Measurements from ENCODE around the gene DYNC1I2.
"Not testable (repeated sequence)": the region's sequence is repeated elsewhere in the genome, so short reads cannot be mapped to it uniquely, and the experiment has no call there.

Gene DYNC1I2

DNA sequence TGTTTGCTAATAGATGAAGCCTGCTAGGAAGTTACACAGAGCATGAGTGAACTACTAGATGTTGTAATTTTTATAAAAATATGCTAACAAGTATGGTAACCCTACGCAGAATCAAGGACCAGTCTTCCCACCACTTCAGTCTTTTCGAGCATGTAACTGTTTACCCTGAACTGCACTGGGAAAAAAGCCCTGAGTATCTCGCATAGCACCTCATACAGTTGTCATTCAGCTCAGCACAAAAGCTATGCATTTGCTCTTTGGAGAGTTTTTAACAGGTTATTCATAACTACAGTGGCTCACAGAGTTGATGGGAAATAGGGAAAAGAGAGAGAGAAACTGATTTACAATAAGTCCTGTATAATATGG lies 42.7 kb downstream of the DYNC1I2 start:
- ATAC-seq (replicated peaks) (no peak), DNase-seq (no peak)
- no peaks in the 10 kb centered on the region for H3K9me3 Mint-ChIP-seq
- H3K27me3 Mint-ChIP-seq, result no peaks in the 10 kb centered on the region
- no peak overlapping the region for H3K27ac Mint-ChIP-seq
- no peaks in the 10 kb centered on the region for H3K4me1 Mint-ChIP-seq
- H3K36me3 Mint-ChIP-seq, result peaks cover 40 to 63% of the 10 kb centered on the region in 2 donors
- no peak overlapping the region for H3K4me3 Mint-ChIP-seq

DNA sequence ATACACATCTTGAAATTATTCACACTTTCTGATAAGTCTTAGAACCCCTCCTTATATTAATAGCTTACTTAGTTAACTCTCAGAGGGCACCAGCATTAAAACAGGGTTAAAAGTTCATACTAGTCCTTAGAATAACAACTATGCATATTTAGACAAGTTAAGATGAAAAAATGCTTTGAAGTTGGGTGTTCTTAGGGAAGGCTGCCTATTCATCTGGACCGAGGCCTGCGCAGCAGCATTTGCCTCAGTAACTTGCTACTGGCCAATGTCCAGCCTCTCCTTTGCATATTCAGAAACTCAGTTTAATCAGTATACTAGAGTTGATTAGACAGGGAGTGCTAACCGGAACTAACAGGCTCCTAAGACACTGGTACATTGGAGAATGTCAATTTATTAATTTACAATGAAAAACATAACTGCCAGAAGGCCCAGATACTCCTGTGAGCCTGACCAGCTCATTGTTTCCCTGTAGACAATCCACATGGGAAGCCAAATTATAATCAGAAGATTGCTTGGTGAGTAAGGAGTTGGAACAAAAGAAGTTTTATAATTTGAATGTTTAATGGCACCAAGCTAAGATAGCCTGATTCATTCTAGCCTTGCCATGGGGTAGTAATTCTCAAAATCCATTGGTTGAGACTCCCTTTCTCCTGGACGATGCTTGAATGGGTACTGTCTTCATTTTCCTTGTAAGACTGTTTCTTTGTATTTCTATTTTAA lies 48.9 kb downstream of the DYNC1I2 start:
- H3K27ac Mint-ChIP-seq, result no peak overlapping the region
- no peak for DNase-seq
- H3K4me3 Mint-ChIP-seq, result no peak overlapping the region
- peaks cover 50 to 79% of the 10 kb centered on the region in 2 donors for H3K36me3 Mint-ChIP-seq
- H3K27me3 Mint-ChIP-seq, result no peaks in the 10 kb centered on the region
- peaks cover 4 to 14% of the 10 kb centered on the region in 2 donors for H3K4me1 Mint-ChIP-seq
- no peak for ATAC-seq (replicated peaks)
- peaks cover 0 to 2% of the 10 kb centered on the region in 2 donors for H3K9me3 Mint-ChIP-seq

DNA sequence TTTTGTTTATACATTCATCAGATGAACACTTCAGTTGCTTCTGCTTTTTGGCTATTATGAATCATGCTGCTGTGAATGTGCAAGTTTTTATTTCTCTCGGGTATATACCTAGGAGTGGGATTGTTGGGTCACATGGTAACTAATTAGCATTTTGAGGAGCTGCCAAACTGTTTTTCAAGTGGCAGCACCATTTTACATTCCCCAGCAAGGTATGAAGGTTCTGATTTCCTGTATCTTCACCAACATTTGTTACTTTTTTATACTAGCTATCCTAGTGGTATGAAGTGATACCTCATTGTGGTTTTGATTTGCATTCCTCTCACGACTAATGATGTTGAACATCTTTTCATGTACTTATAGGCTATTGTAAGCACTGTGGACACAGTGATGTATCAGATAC lies 53.9 kb downstream of the DYNC1I2 start:
- Mint-ChIP-seq H3K4me3 (no peak overlapping the region), H3K27ac (no peak overlapping the region), H3K9me3 (peaks cover 0 to 2% of the 10 kb centered on the region in 2 donors), H3K36me3 (peaks cover 38 to 68% of the 10 kb centered on the region in 2 donors), H3K27me3 (no peaks in the 10 kb centered on the region), H3K4me1 (peaks cover 14 to 38% of the 10 kb centered on the region in 2 donors)
- ATAC-seq (replicated peaks), result peak; percentile 83 to 86
- DNase-seq, result no peak

- H3K4me3 Mint-ChIP-seq, result no peak overlapping the region
Measured at GRCh38 chr2:171742760-171743159, 55.5 kb downstream of the DYNC1I2 start.

DNA sequence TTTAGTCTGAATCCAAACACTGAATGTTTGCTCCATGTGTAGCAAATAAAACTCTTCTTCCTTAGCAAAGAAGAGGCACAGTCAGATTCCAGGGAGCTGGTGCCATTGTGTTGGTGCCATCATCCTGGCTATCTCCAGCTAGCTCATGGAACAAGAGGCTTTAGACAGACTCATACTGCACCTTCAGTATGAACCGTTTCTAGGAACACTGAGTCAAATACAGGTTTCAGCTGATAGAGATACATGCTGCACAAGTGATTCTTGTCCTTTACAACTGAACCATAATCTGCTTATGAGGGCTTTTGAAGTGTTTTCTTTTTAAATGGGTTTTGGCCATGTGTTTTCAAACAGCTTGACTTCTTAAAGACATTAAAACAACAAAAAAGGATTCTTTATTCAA lies 57.9 kb downstream of the DYNC1I2 start:
- peaks cover 14 to 34% of the 10 kb centered on the region in 2 donors for H3K4me1 Mint-ChIP-seq
- H3K36me3 Mint-ChIP-seq, result peaks cover 28 to 52% of the 10 kb centered on the region in 2 donors
- no peak for DNase-seq
- no peak for ATAC-seq (replicated peaks)
- peaks cover 0 to 2% of the 10 kb centered on the region in 2 donors for H3K9me3 Mint-ChIP-seq
- no peak overlapping the region for H3K27ac Mint-ChIP-seq
- H3K4me3 Mint-ChIP-seq, result no peak overlapping the region
- H3K27me3 Mint-ChIP-seq, result no peaks in the 10 kb centered on the region

More at GRCh38 chr2:171742760-171743159, 55.5 kb downstream of the DYNC1I2 start:
- no peak for ATAC-seq (replicated peaks)
- Mint-ChIP-seq H3K9me3 (peaks cover 0 to 2% of the 10 kb centered on the region in 2 donors), H3K27ac (no peak overlapping the region), H3K4me1 (peaks cover 14 to 38% of the 10 kb centered on the region in 2 donors), H3K36me3 (peaks cover 32 to 57% of the 10 kb centered on the region in 2 donors), H3K27me3 (no peaks in the 10 kb centered on the region)
- DNase-seq, result no peak

GRCh38 chr2:171745806-171746205 lies 58.5 kb downstream of the DYNC1I2 start:
- peaks cover 0 to 1% of the 10 kb centered on the region in 2 donors for H3K9me3 Mint-ChIP-seq
- H3K4me1 Mint-ChIP-seq, result peaks cover 13 to 27% of the 10 kb centered on the region in 2 donors
- ATAC-seq (replicated peaks) (no peak), DNase-seq (no peak)
- peaks cover 23 to 45% of the 10 kb centered on the region in 2 donors for H3K36me3 Mint-ChIP-seq
- no peak overlapping the region for H3K27ac Mint-ChIP-seq
- no peaks in the 10 kb centered on the region for H3K27me3 Mint-ChIP-seq
- no peak overlapping the region for H3K4me3 Mint-ChIP-seq

DNA sequence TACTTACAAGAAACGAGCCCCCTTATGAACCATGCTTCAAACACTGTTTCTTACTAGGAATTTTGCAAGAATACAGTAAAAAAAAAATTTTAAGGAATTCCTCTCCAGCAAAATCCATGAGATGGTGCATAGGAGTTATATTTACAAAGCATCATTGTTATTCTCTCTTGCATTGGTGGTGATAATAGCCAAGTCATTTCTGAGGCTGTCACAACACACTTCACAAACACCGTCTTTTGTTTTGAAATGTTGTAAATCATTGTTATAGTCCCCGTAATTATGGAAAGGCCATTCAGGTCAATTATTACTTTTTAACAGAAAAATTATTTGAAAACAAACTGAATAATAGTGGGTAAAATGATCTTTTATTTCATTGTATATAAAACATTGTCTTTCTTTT lies 60.1 kb downstream of the DYNC1I2 start:
- H3K27me3 Mint-ChIP-seq, result no peaks in the 10 kb centered on the region

GRCh38 chr2:171754254-171754939 lies 67.1 kb downstream of the DYNC1I2 start:
- Mint-ChIP-seq H3K9me3 (peaks cover 7 to 13% of the 10 kb centered on the region in 2 donors), H3K27ac (no peak overlapping the region), H3K4me1 (no peaks in the 10 kb centered on the region), H3K27me3 (no peaks in the 10 kb centered on the region), H3K4me3 (no peak overlapping the region), H3K36me3 (peaks cover 27 to 46% of the 10 kb centered on the region in 2 donors)
- ATAC-seq (replicated peaks) (no peak), DNase-seq (no peak)

More for the DNA sequence above, 60.1 kb downstream of the DYNC1I2 start:
- H3K4me1 Mint-ChIP-seq, result peaks cover 10 to 14% of the 10 kb centered on the region in 2 donors
- no peak for ATAC-seq (replicated peaks)
- no peak overlapping the region for H3K27ac Mint-ChIP-seq
- H3K4me3 Mint-ChIP-seq, result no peak overlapping the region
- peaks cover 18 to 33% of the 10 kb centered on the region in 2 donors for H3K36me3 Mint-ChIP-seq
- H3K9me3 Mint-ChIP-seq, result no peaks in the 10 kb centered on the region
- no peak for DNase-seq

DNA sequence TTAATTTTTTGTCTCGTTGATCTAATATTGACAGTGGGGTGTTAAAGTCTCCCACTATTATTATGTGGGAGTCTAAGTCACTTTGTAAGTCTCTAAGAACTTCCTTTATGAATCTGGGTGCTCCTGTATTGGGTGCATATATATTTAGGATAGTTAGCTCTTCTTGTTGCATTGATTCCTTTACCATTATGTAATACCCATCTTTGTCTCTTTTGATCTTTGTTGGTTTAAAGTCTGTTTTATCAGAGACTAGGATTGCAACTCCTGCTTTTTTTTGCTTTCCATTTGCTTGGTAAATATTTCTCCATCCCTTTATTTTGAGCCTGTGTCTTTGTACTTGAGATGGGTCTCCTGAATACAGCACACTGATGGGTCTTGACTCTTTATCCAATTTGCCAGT lies 71.5 kb downstream of the DYNC1I2 start:
- not testable (repeated sequence) for H3K4me3 Mint-ChIP-seq; DNase-seq; ATAC-seq (replicated peaks); H3K27ac Mint-ChIP-seq; H3K27me3 Mint-ChIP-seq; H3K4me1 Mint-ChIP-seq
- Mint-ChIP-seq H3K9me3 (peaks cover 12 to 20% of the 10 kb centered on the region in 2 donors), H3K36me3 (peaks cover 55 to 72% of the 10 kb centered on the region in 2 donors)

DNA sequence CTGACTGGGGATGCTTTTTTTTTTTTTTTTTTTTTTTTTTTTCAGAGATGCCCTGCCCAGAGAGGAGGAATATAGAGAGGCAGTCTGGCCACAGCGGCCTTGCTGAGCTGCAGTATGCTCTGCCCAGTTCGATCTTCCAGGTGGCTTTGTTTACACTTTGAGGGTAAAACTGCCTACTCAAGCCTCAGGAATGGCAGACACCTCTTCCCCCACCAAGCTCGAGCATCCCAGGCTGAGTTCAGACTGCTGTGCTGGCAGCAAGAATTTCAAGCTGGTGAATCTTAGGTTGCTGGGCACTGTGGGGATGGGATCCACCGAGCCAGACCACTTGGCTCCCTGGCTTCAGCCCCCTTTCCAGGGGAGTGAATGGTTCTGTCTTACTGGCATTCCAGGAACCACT lies 73.9 kb downstream of the DYNC1I2 start:
- not testable (repeated sequence) for H3K27me3 Mint-ChIP-seq; DNase-seq; H3K27ac Mint-ChIP-seq; H3K4me3 Mint-ChIP-seq; ATAC-seq (replicated peaks); H3K4me1 Mint-ChIP-seq
- Mint-ChIP-seq H3K36me3 (peaks cover 52 to 62% of the 10 kb centered on the region in 2 donors), H3K9me3 (peaks cover 11 to 15% of the 10 kb centered on the region in 2 donors)

- H3K27ac Mint-ChIP-seq, result no peak overlapping the region
- DNase-seq, result no peak
- peaks cover 53% of the 10 kb centered on the region in 2 donors for H3K36me3 Mint-ChIP-seq
- ATAC-seq (replicated peaks), result no peak
- H3K4me3 Mint-ChIP-seq, result no peak overlapping the region
- no peaks in the 10 kb centered on the region for H3K4me1 Mint-ChIP-seq
- H3K27me3 Mint-ChIP-seq, result no peaks in the 10 kb centered on the region
- H3K9me3 Mint-ChIP-seq, result peaks cover 9 to 11% of the 10 kb centered on the region in 2 donors
Measured at GRCh38 chr2:171762879-171763573, 75.8 kb downstream of the DYNC1I2 start.

DNA sequence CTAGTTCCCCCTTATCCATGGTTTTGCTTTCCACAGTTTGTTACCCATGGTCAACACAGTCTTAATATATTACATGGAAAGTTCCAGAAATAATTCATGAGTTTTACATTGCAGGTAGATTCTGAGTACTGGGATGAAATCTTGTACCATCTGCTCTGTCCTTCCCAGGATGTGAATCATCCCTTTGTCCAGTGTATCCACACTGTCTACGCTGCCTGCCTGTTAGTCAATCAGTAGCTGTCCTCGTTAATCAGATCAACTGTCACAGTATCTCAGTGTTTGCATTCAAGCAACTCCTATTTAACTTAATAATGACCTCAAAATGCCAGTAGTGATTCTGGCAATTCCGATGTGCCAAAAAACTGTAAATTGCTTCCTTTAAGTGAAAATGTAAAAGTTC lies 76.3 kb downstream of the DYNC1I2 start:
- peaks cover 47% of the 10 kb centered on the region in 2 donors for H3K36me3 Mint-ChIP-seq
- H3K4me3 Mint-ChIP-seq, result no peak overlapping the region
- no peaks in the 10 kb centered on the region for H3K27me3 Mint-ChIP-seq
- H3K4me1 Mint-ChIP-seq, result no peaks in the 10 kb centered on the region
- DNase-seq (no peak), ATAC-seq (replicated peaks) (no peak)
- no peak overlapping the region for H3K27ac Mint-ChIP-seq
- H3K9me3 Mint-ChIP-seq, result peaks cover 6 to 7% of the 10 kb centered on the region in 2 donors

DNA sequence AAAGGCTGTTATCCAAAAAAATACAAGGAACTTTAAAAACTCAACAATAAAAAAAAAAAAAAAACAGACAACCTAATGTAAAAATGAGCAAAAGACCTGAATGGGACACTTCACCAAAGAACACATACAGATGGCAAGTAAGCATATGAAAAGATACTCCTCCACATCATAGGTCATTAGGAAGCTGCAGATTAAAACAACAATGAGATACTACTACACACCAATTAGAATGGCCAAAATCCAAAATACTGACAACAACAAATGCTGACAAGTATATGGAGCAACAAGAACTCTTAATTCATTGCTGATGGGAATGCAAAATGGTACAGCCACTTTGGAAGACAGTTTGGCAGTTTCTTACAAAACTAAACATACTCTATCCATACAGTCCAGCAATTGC lies 84.2 kb downstream of the DYNC1I2 start:
- Mint-ChIP-seq H3K36me3 (peaks cover 28 to 41% of the 10 kb centered on the region in 2 donors), H3K27me3 (no peaks in the 10 kb centered on the region), H3K4me1 (no peaks in the 10 kb centered on the region), H3K4me3 (no peak overlapping the region), H3K9me3 (peaks cover 2 to 8% of the 10 kb centered on the region in 2 donors), H3K27ac (no peak overlapping the region)
- ATAC-seq (replicated peaks) (no peak), DNase-seq (no peak)

GRCh38 chr2:171772373-171772772 lies 85.1 kb downstream of the DYNC1I2 start:
- no peak for DNase-seq
- Mint-ChIP-seq H3K27ac (no peak overlapping the region), H3K27me3 (no peaks in the 10 kb centered on the region), H3K9me3 (peaks cover 2 to 8% of the 10 kb centered on the region in 2 donors), H3K4me1 (no peaks in the 10 kb centered on the region), H3K36me3 (peaks cover 25 to 36% of the 10 kb centered on the region in 2 donors), H3K4me3 (no peak overlapping the region)
- ATAC-seq (replicated peaks), result no peak

Measured in stimulated activated naive B cell treated with anti-CD40 and anti-IgM and Interleukin-4, amounts not matched to agents 10 μg/mL and 1 μg/mL and 100 μg/mL, for 72 hours (primary cell).